A549 treated with dexamethasone at 1 μM for 4 hours (cell line): ENCODE results near the gene AQP1. TPM values are rescaled to one million over a fixed set of nuclear protein-coding genes. Genes with fewer than 3 reads are reported as not detected.

Experiments
- total RNA-seq: library from RNA; stranded (reverse); fragments of 200-300 nt; extraction: Qiagen RNA extraction; gene quantifications from 5 replicates; pipeline ENCODE4 v1.2.3, GENCODE V29; 2022

Gene AQP1
- total RNA-seq, result 0.32 to 0.62 TPM (median 0.39 TPM) in 5 replicates

GRCh38 chr7:30911561-30911969 lies at the start of gene AQP1:
AQP1 (plus strand) TSS chr7:30911853; CDS start chr7:30911910, 57 bp downstream.

GRCh38 chr7:30963842-30964241 lies 52.2 kb downstream of the AQP1 start, which contains the start of gene GHRHR:
GHRHR (plus strand) TSS chr7:30963953; CDS start chr7:30964069, 116 bp downstream.

Other genes with a start within 250 kb of the AQP1 start
- 0.05 to 0.07 TPM (median 0.05 TPM) in 4 of 5 replicates, not detected in the other for gene CRHR2, start 229.4 kb upstream of the AQP1 start, total RNA-seq
- gene INMT, start 159.7 kb upstream of the AQP1 start, total RNA-seq, result not detected in 5 replicates
- gene MINDY4, start 140.4 kb upstream of the AQP1 start, total RNA-seq, result 2.1 to 2.6 TPM (median 2.4 TPM) in 5 replicates
- 0.06 TPM in 1 of 5 replicates, not detected in the others for gene GHRHR, start 52.1 kb downstream of the AQP1 start, total RNA-seq
- 0.02 to 0.07 TPM (median 0.06 TPM) in 5 replicates for gene ADCYAP1R1, start 140.5 kb downstream of the AQP1 start, total RNA-seq